Measurements from ENCODE around the gene CAMK2B.
"Not testable (repeated sequence)": the region's sequence is repeated elsewhere in the genome, so short reads cannot be mapped to it uniquely, and the experiment has no call there.

The CAMK2B gene

GRCh38 chr7:44189286-44189992, 136.0 kb downstream of the CAMK2B start, which contains the start of gene GCK:
Gene GCK, minus strand, starts transcription at chr7:44189439. Its CDS starts 486 bp downstream, at chr7:44188953.
- no peak for DNase-seq

DNA sequence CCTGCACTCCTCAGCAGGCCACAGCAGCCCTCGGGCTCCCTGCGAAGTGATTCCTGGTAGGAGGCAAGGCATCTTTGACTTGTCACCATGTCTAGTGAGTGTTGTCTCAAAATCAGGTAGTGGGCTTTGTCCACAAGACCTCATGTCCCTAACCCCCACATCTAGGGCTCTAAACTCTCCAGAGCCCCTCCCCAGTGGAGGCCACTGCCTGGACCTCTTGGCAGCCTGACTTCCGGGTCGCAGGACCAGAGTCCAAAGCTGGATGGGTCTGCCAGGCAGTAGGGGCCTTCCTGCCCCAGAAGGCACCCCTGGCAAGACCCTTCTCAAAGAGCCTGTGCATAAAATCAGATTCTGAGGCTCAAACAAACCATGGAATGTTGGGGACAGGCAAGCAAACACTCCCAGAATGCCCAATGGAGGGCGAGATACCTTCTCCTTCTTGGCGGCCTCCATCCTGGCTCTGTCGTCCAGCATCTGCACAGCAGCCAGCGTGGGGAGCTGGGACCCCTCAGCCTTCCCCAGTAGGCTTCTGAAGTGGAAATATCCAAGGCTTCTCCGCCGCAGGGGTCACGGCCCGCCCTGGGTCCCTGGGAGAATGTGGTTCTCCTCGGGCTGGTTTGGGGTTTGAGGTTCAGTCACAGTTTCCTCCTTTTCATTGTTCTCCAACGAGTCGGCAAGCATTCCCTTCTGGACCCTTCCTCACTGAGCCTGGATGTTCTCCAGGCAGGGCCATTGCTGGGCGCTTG, 136.7 kb downstream of the CAMK2B start:
- DNase-seq: no peak

GRCh38 chr7:44187636-44188416, 137.6 kb downstream of the CAMK2B start:
- no peak for DNase-seq

- no peak for DNase-seq
Observed at GRCh38 chr7:44186736-44187135, 138.7 kb downstream of the CAMK2B start.

- no peak for DNase-seq
Observed at GRCh38 chr7:44185729-44186128, 139.7 kb downstream of the CAMK2B start.

DNA sequence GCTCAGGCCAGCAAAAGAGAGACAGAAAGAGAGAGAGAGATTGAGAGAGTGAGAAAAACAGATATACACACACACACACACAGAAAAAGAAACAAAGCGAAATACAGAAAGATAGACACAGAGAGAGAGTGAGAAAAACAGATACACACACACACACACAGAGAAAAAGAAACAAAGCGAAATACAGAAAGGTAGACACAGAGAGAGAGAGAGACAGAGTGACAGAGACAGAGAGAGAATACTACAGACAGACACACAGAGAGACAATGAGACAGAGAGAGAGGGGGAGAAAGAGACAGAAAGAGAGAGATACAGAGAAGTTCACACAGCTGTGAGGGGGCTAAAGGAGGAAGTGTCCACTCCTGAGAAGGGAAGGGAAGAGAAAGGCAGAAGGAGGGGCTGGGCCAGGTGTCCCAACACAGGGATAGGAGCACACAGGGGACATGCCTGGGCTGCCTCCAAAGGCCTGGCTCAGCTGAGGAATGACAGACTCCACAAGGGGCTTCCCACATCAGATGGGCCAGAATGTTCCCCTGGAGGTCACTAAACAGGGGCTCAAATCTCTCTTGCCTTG, 140.4 kb downstream of the CAMK2B start:
- no peak for DNase-seq

GRCh38 chr7:44184206-44184872, 141.1 kb downstream of the CAMK2B start:
- peak; percentile 71 for DNase-seq

GRCh38 chr7:44183386-44183785, 142.0 kb downstream of the CAMK2B start:
- no peak for DNase-seq

DNA sequence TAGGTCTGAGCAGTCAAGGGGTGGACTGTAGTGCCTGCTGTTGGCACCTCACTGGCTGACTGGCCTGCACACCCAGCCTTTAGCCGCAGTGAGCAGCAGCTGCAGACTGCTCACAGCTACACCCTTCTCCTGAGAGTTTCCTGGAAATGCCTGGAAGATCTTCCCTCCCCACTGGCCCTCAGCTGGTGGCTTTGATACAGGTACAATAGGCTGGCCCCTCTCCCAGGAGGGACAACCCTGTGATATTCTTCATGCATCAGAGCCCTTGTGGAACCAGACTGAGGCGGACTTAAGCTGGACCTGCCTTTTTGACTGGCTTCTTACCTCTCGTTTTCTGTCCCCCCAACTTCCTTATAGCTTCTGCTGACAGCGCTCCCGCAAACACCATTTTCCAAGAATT, 142.6 kb downstream of the CAMK2B start:
- no peak for DNase-seq

GRCh38 chr7:44180631-44181030, 144.8 kb downstream of the CAMK2B start:
- DNase-seq: no peak

GRCh38 chr7:44177570-44178131, 147.7 kb downstream of the CAMK2B start:
- peak; percentile 60 for DNase-seq

GRCh38 chr7:44176486-44176885, 148.9 kb downstream of the CAMK2B start:
- DNase-seq: no peak

GRCh38 chr7:44175730-44176129, 149.7 kb downstream of the CAMK2B start:
- DNase-seq: no peak

DNA sequence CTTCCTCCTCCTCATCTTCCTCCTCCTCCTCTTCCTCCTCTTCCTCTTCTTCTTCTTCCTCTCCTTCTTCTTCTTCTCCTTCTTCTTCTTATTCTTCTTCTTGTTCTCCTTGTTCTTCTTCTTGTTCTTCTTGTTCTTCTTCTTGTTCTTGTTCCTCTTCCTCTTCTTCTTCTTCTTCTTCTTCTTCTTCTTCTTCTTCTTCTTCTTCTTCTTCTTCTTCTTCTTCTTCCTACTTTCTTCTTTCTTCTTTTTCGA, 150.8 kb downstream of the CAMK2B start:
- DNase-seq: not testable (repeated sequence)

- no peak for DNase-seq
Observed at GRCh38 chr7:44173911-44174693, 151.3 kb downstream of the CAMK2B start.

- no peak for DNase-seq
Observed at GRCh38 chr7:44172803-44173424, 152.5 kb downstream of the CAMK2B start.

- no peak for DNase-seq
Observed at GRCh38 chr7:44172352-44172751, 153.0 kb downstream of the CAMK2B start.

GRCh38 chr7:44171901-44172300, 153.5 kb downstream of the CAMK2B start:
- not testable (repeated sequence) for DNase-seq

DNA sequence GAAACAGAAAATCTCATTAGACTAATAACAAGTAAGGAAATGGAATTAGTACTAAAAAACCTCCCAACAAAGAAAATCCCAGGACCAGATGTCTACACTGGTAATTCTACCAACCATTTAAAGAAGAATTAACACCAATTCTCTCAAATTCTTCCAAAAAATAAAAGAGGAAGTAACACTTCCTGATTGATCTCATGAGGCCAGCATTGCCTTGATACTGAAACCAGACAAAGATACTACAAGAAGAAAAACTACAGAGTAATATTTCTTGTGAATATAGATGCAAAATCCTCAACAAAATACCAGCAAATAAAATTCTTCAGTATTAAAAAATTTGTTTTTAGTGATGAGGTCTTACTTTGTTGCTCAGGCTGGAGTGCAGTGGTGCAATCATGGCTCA, 157.5 kb downstream of the CAMK2B start:
- DNase-seq: no peak
